Neural cell (in vitro differentiated cells): Measurements from ENCODE around the gene PUS7. TPM values are rescaled to one million over a fixed set of nuclear protein-coding genes. Genes with fewer than 3 reads are reported as not detected.
"Not testable (repeated sequence)": the region's sequence is repeated elsewhere in the genome, so short reads cannot be mapped to it uniquely, and the experiment has no call there.

Experiments
- H2AFZ ChIP-seq: fragments of 200-600, 300-800 bp; sonication (generic), shearing (Covaris generic); 2 replicates; pipeline ENCODE4 v1.6.0; 2014; ENCODE audit warnings: low read depth, mild to moderate bottlenecking, antibody characterized with exemption, low read length, moderate library complexity
- H3F3A ChIP-seq: fragments of 200-600 bp; shearing (Covaris generic); 2 replicates; pipeline ENCODE4 v1.6.1; 2016; ENCODE audit warnings: mild to moderate bottlenecking, moderate library complexity, mixed read lengths, antibody characterized with exemption, low read length; ENCODE audit not compliant: insufficient read depth, poor library complexity, severe bottlenecking
- H3K27ac ChIP-seq: fragments of 200-600, 300-800 bp; sonication (generic), shearing (Covaris generic); 2 replicates; pipeline ENCODE4 v1.5.1; 2014; ENCODE audit warnings: mild to moderate bottlenecking, low read length, moderate library complexity
- H3K27me3 ChIP-seq: fragments of 300-800, 200-600 bp; sonication (generic), shearing (Covaris generic); 2 replicates; pipeline ENCODE4 v1.6.0; 2014; ENCODE audit warnings: mild to moderate bottlenecking, low read depth, low read length, moderate library complexity; ENCODE audit not compliant: insufficient read depth
- H3K36me3 ChIP-seq: fragments of 300-800, 200-600 bp; sonication (generic), shearing (Covaris generic); 2 replicates; pipeline ENCODE4 v1.5.1; 2014; ENCODE audit warnings: mild to moderate bottlenecking, antibody characterized with exemption, low read length, moderate library complexity; ENCODE audit not compliant: insufficient read depth
- H3K4me2 ChIP-seq: fragments of 300-800, 200-600 bp; sonication (generic), shearing (Covaris generic); 2 replicates; pipeline ENCODE4 v1.6.0; 2014; ENCODE audit warnings: mild to moderate bottlenecking, low read length
- H3K4me3 ChIP-seq: fragments of 300-800, 200-600 bp; sonication (generic), shearing (Covaris generic); 2 replicates; pipeline ENCODE4 v1.5.1; 2014; ENCODE audit warnings: mild to moderate bottlenecking, low read length, moderate library complexity
- H3K79me2 ChIP-seq: fragments of 200-600 bp; shearing (Covaris generic); replicated peaks from 2 replicates; pipeline ENCODE4 v1.6.0; 2014; ENCODE audit warnings: mild to moderate bottlenecking, low read length, moderate library complexity; ENCODE audit not compliant: insufficient read depth
- H3K9ac ChIP-seq: fragments of 300-800, 200-600 bp; sonication (generic), shearing (Covaris generic); 2 replicates; pipeline ENCODE4 v1.6.1; 2016; ENCODE audit warnings: mild to moderate bottlenecking, low read length, mixed read lengths
- H3K9me2 ChIP-seq: fragments of 200-600 bp; shearing (Covaris generic); 2 replicates; pipeline ENCODE4 v1.6.1; 2016; ENCODE audit warnings: mild to moderate bottlenecking, low read length, mixed read lengths; ENCODE audit not compliant: insufficient read depth
- H3K9me3 ChIP-seq: fragments of 200-600, 300-800 bp; sonication (generic), shearing (Covaris generic); 2 replicates; pipeline ENCODE4 v1.6.1; 2016; ENCODE audit warnings: mild to moderate bottlenecking, mixed run types, low read length, moderate library complexity, mixed read lengths
- H4K20me1 ChIP-seq: fragments of 200-600 bp; shearing (Covaris generic); 2 replicates; pipeline ENCODE4 v1.6.1; 2016; ENCODE audit warnings: mild to moderate bottlenecking, mixed run types; ENCODE audit not compliant: insufficient read depth
- EP300 ChIP-seq: fragments of 450-650 bp; conservative IDR thresholded peaks from 2 replicates; pipeline ENCODE4 v1.6.1; 2014; ENCODE audit warnings: antibody characterized with exemption, mild to moderate bottlenecking, moderate library complexity; ENCODE audit not compliant: poor library complexity, severe bottlenecking
- EZH2 ChIP-seq: fragments of 200-600, 300-800 bp; shearing (Covaris generic), sonication (generic); IDR thresholded peaks from 2 replicates; pipeline ENCODE4 v1.6.1; 2014; ENCODE audit warnings: antibody characterized with exemption, low read length, borderline replicate concordance, mild to moderate bottlenecking; ENCODE audit not compliant: insufficient read depth, poor library complexity, severe bottlenecking
- MXI1 ChIP-seq: fragments of 450-650 bp; conservative IDR thresholded peaks from 2 replicates; pipeline ENCODE4 v1.6.1; 2014; ENCODE audit warnings: antibody characterized with exemption, mild to moderate bottlenecking; ENCODE audit not compliant: poor library complexity, severe bottlenecking
- POLR2AphosphoS5 ChIP-seq: IDR thresholded peaks from 2 replicates; pipeline ENCODE4 v1.6.1; 2012
- RAD21 ChIP-seq: fragments of 450-650 bp; conservative IDR thresholded peaks from 2 replicates; pipeline ENCODE4 v1.6.1; 2014; ENCODE audit warnings: antibody characterized with exemption, mild to moderate bottlenecking, moderate library complexity
- SMC3 ChIP-seq: fragments of 450-650 bp; conservative IDR thresholded peaks from 2 replicates; pipeline ENCODE4 v1.6.1; 2014; ENCODE audit warnings: antibody characterized with exemption, mild to moderate bottlenecking, moderate library complexity; ENCODE audit not compliant: poor library complexity
- TAF1 ChIP-seq: IDR thresholded peaks from 2 replicates; pipeline ENCODE4 v1.6.1; 2012; ENCODE audit warnings: low read depth
- polyA plus RNA-seq: library from polyadenylated mRNA; depleted of rRNA; stranded (reverse); fragments of >200 nt; gene quantifications from 2 replicates; pipeline ENCODE4 v1.2.3, GENCODE V29; 2014
- TF ChIP-seq, protein P1 (sequence below): fragments of 450-650 bp; IDR thresholded peaks from 2 replicates; pipeline ENCODE4 v1.5.1; 2014; ENCODE audit warnings: antibody characterized with exemption, mild to moderate bottlenecking, moderate library complexity; ENCODE audit not compliant: poor library complexity, severe bottlenecking
- TF ChIP-seq, protein P2 (sequence below): IDR thresholded peaks from 2 replicates; pipeline ENCODE4 v1.6.1; 2012; ENCODE audit warnings: borderline replicate concordance

PUS7 gene
- polyA plus RNA-seq, 1 donor from 2014 or later = 7.5 TPM

DNA sequence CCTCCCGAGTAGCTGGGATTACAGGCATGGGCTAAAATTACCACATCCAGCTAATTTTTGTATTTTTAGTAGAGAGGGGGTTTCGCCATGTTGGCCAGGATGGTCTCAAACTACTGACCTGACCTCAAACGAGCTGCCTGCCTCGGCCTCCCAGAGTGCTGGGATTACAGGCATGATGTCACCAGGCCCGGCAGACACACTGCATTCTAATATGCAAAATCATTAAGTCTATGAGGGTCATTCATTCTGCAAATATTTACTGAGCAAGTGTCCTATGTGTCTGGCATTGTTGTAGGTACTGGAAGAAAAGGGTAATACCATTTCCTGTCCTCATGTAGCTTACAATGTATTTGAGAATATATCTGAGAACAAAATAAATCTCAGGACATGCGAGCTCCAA is 2.7 kb downstream of the PUS7 start:
- Histone ChIP-seq H3F3A (no peaks in the 10 kb centered on the region), H4K20me1 (no peaks in the 10 kb centered on the region), H3K27me3 (no peaks in the 10 kb centered on the region), H3K9ac (no peak overlapping the region), H3K4me3 (no peak overlapping the region), H3K4me2 (no peak overlapping the region), H3K79me2 (no peaks in the 10 kb centered on the region), H3K27ac (no peak overlapping the region), H2AFZ (no peak overlapping the region), H3K9me3 (no peaks in the 10 kb centered on the region), H3K9me2 (no peaks in the 10 kb centered on the region), H3K36me3 (no peaks in the 10 kb centered on the region)
- TF ChIP-seq SMC3 = no peak
- no peak for TF ChIP-seq MXI1
- no peak for TF ChIP-seq POLR2AphosphoS5
- TF ChIP-seq, protein P1, sequence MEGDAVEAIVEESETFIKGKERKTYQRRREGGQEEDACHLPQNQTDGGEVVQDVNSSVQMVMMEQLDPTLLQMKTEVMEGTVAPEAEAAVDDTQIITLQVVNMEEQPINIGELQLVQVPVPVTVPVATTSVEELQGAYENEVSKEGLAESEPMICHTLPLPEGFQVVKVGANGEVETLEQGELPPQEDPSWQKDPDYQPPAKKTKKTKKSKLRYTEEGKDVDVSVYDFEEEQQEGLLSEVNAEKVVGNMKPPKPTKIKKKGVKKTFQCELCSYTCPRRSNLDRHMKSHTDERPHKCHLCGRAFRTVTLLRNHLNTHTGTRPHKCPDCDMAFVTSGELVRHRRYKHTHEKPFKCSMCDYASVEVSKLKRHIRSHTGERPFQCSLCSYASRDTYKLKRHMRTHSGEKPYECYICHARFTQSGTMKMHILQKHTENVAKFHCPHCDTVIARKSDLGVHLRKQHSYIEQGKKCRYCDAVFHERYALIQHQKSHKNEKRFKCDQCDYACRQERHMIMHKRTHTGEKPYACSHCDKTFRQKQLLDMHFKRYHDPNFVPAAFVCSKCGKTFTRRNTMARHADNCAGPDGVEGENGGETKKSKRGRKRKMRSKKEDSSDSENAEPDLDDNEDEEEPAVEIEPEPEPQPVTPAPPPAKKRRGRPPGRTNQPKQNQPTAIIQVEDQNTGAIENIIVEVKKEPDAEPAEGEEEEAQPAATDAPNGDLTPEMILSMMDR = no peak
- TF ChIP-seq, protein P2, sequence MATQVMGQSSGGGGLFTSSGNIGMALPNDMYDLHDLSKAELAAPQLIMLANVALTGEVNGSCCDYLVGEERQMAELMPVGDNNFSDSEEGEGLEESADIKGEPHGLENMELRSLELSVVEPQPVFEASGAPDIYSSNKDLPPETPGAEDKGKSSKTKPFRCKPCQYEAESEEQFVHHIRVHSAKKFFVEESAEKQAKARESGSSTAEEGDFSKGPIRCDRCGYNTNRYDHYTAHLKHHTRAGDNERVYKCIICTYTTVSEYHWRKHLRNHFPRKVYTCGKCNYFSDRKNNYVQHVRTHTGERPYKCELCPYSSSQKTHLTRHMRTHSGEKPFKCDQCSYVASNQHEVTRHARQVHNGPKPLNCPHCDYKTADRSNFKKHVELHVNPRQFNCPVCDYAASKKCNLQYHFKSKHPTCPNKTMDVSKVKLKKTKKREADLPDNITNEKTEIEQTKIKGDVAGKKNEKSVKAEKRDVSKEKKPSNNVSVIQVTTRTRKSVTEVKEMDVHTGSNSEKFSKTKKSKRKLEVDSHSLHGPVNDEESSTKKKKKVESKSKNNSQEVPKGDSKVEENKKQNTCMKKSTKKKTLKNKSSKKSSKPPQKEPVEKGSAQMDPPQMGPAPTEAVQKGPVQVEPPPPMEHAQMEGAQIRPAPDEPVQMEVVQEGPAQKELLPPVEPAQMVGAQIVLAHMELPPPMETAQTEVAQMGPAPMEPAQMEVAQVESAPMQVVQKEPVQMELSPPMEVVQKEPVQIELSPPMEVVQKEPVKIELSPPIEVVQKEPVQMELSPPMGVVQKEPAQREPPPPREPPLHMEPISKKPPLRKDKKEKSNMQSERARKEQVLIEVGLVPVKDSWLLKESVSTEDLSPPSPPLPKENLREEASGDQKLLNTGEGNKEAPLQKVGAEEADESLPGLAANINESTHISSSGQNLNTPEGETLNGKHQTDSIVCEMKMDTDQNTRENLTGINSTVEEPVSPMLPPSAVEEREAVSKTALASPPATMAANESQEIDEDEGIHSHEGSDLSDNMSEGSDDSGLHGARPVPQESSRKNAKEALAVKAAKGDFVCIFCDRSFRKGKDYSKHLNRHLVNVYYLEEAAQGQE = no peak
- no peak for TF ChIP-seq TAF1
- no peak for TF ChIP-seq RAD21
- no peak for TF ChIP-seq EP300
- no peak for TF ChIP-seq EZH2

DNA sequence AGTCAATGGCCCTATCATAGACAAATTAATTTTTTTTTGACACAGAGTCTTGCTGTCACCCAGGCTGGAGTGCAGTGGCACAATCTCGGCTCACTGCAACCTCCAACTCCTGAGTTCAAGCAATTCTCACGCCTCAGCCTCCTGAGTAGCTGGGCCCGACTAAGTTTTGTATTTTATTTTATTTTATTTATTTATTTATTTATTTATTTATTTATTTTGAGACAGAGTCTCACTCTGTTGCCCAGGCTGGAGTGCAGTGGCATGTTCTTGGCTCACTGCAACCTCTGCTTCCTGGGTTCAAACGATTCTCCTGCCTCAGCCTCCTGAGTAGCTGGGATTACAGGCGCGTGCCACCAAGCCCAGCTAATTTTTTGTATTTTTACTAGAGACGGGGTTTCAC is 6.5 kb downstream of the PUS7 start:
- not testable (repeated sequence) for H3K36me3 ChIP-seq, H3K79me2 ChIP-seq, H3K27me3 ChIP-seq, H3K9me3 ChIP-seq, H3K4me3 ChIP-seq, H3K27ac ChIP-seq, H2AFZ ChIP-seq, H4K20me1 ChIP-seq, H3K4me2 ChIP-seq, H3K9ac ChIP-seq, H3F3A ChIP-seq, H3K9me2 ChIP-seq

DNA sequence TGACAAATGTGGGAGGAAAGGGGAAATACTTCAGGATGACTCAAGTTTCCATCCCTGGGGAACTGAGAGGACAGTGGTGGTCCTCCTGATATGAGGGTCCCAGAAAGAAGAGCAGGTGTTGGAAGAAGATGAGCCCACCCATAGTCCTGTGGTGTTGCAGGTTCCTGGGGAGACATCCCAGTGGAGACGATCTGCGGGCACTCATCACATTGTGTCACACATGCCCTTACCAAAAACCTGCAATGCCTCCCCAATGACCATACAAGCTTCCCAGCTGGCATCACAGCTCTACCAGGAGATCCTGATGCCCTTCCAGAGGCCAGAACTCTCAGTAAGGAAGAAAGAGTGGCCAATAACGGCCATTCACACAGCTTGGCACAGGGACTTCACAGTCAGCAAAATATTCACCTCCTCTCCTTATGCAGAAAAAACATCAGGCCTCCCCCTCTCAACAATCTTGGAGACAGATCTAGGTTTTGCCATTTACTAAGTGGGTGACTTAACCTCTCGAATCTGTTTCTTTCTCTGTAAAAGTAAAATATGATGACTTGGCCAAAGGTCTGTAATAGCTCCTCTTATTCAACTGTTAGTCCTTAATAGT is 9.0 kb downstream of the PUS7 start:
- no peaks in the 10 kb centered on the region for H3K9me3 ChIP-seq
- H2AFZ ChIP-seq = no peak overlapping the region
- TF ChIP-seq, protein P2 = no peak
- no peak for TF ChIP-seq MXI1
- TF ChIP-seq TAF1 = no peak
- TF ChIP-seq EZH2 = no peak
- TF ChIP-seq, protein P1 = no peak
- no peak for TF ChIP-seq RAD21
- TF ChIP-seq EP300 = no peak
- TF ChIP-seq POLR2AphosphoS5 = no peak
- TF ChIP-seq SMC3 = no peak
- H4K20me1 ChIP-seq = no peaks in the 10 kb centered on the region
- no peaks in the 10 kb centered on the region for H3K79me2 ChIP-seq
- no peak overlapping the region for H3K4me3 ChIP-seq
- no peaks in the 10 kb centered on the region for H3K9me2 ChIP-seq
- H3K4me2 ChIP-seq = no peak overlapping the region
- no peak overlapping the region for H3K27ac ChIP-seq
- no peaks in the 10 kb centered on the region for H3K36me3 ChIP-seq
- H3K9ac ChIP-seq = no peak overlapping the region
- no peaks in the 10 kb centered on the region for H3K27me3 ChIP-seq
- no peaks in the 10 kb centered on the region for H3F3A ChIP-seq
